ENCODE measurements around the gene RNF149. TPM values are rescaled to one million over a fixed set of nuclear protein-coding genes. Genes with fewer than 3 reads are reported as not detected.

The RNF149 gene
- total RNA-seq, 1 donor from 2014 or later = 105 TPM

GRCh38 chr2:101232770-101233169, 75.7 kb downstream of the RNF149 start:
- no peak for DNase-seq (ENCODE audit: low spot score)

GRCh38 chr2:101231937-101232730, 76.4 kb downstream of the RNF149 start:
- no peak for DNase-seq (ENCODE audit: low spot score)

- DNase-seq (ENCODE audit: low spot score) = no peak
These were observed 77.3 kb downstream of the RNF149 start for GRCh38 chr2:101231240-101231639.

GRCh38 chr2:101230541-101231001, 77.9 kb downstream of the RNF149 start:
- no peak for DNase-seq (ENCODE audit: low spot score)

Small RNA genes within 50 kb of the gene (microRNA-seq; reads per million reads assigned to microRNA genes)
- not detected for gene MIR5696 (ENCODE audit: borderline number of aligned reads)

Other genes with a start within 250 kb of the RNF149 start
- 21.3 TPM for gene TBC1D8, start 157.3 kb downstream of the RNF149 start, total RNA-seq
- gene CNOT11, start 55.8 kb downstream of the RNF149 start, total RNA-seq = 28.7 TPM
- not detected for gene CREG2, start 78.8 kb upstream of the RNF149 start, total RNA-seq
- gene RFX8, start 166.4 kb upstream of the RNF149 start, total RNA-seq = 0.16 TPM

All from mesenteric fat pad (tissue), 1 donor.